Measurements from ENCODE around the gene PTPRQ.
A peak's percentile ranks its signal among the peaks of the same experiment; 100 is the strongest.

Gene PTPRQ

GRCh38 chr12:80549298-80549697 lies 105.3 kb downstream of the PTPRQ start:
- no peak for TF ChIP-seq CTCF (IDR thresholded peaks at IDR 0.05; ENCODE audit: control insufficient read depth, insufficient read depth, low read depth, low read length, missing control alignments)
- H3K4me3 ChIP-seq (ENCODE audit: control insufficient read depth, low read depth, low read length) = no peak overlapping the region
- DNase-seq (ENCODE audit: low read depth) = no peak

- TF ChIP-seq CTCF (IDR thresholded peaks at IDR 0.05; ENCODE audit: control insufficient read depth, insufficient read depth, low read depth, low read length, missing control alignments) = no peak
- no peak overlapping the region for H3K4me3 ChIP-seq (ENCODE audit: control insufficient read depth, low read depth, low read length)
- peak; percentile 87 for DNase-seq (ENCODE audit: low read depth)
Observed at GRCh38 chr12:80551897-80552296, 107.9 kb downstream of the PTPRQ start.

- no peak for TF ChIP-seq CTCF (IDR thresholded peaks at IDR 0.05; ENCODE audit: control insufficient read depth, insufficient read depth, low read depth, low read length, missing control alignments)
- DNase-seq (ENCODE audit: low read depth) = peak; percentile 66
Observed at GRCh38 chr12:80553316-80553715, 109.3 kb downstream of the PTPRQ start.

GRCh38 chr12:80556566-80556965 lies 112.5 kb downstream of the PTPRQ start:
- TF ChIP-seq CTCF (IDR thresholded peaks at IDR 0.05; ENCODE audit: control insufficient read depth, insufficient read depth, low read depth, low read length, missing control alignments) = no peak
- DNase-seq (ENCODE audit: low read depth) = no peak

More at GRCh38 chr12:80553316-80553715, 109.3 kb downstream of the PTPRQ start:
- no peak overlapping the region for H3K4me3 ChIP-seq (ENCODE audit: control insufficient read depth, low read depth, low read length)

GRCh38 chr12:80559766-80560165 lies 115.7 kb downstream of the PTPRQ start:
- DNase-seq (ENCODE audit: low read depth) = no peak
- H3K4me3 ChIP-seq (ENCODE audit: control insufficient read depth, low read depth, low read length) = no peak overlapping the region

More at GRCh38 chr12:80556566-80556965, 112.5 kb downstream of the PTPRQ start:
- H3K4me3 ChIP-seq (ENCODE audit: control insufficient read depth, low read depth, low read length) = no peak overlapping the region

GRCh38 chr12:80565271-80565670 lies 121.2 kb downstream of the PTPRQ start:
- H3K4me3 ChIP-seq (ENCODE audit: control insufficient read depth, low read depth, low read length) = no peak overlapping the region
- no peak for TF ChIP-seq CTCF (IDR thresholded peaks at IDR 0.05; ENCODE audit: control insufficient read depth, insufficient read depth, low read depth, low read length, missing control alignments)
- no peak for DNase-seq (ENCODE audit: low read depth)

More at GRCh38 chr12:80559766-80560165, 115.7 kb downstream of the PTPRQ start:
- TF ChIP-seq CTCF (IDR thresholded peaks at IDR 0.05; ENCODE audit: control insufficient read depth, insufficient read depth, low read depth, low read length, missing control alignments) = no peak

- no peak for DNase-seq (ENCODE audit: low read depth)
- TF ChIP-seq CTCF (IDR thresholded peaks at IDR 0.05; ENCODE audit: control insufficient read depth, insufficient read depth, low read depth, low read length, missing control alignments) = no peak
- H3K4me3 ChIP-seq (ENCODE audit: control insufficient read depth, low read depth, low read length) = no peak overlapping the region
Observed at GRCh38 chr12:80567401-80567800, 123.4 kb downstream of the PTPRQ start.
